Smooth muscle cell of the brain vasculature (primary cell): ENCODE measurements around the gene BRD4.
A peak's percentile ranks its signal among the peaks of the same experiment; 100 is the strongest.

ENCODE experiments used
- DNase-seq: peaks from one replicate; pipeline ENCODE4 v3.0.0-alpha.2; 2012; ENCODE audit warnings: low read depth, low spot score

BRD4 gene

DNA sequence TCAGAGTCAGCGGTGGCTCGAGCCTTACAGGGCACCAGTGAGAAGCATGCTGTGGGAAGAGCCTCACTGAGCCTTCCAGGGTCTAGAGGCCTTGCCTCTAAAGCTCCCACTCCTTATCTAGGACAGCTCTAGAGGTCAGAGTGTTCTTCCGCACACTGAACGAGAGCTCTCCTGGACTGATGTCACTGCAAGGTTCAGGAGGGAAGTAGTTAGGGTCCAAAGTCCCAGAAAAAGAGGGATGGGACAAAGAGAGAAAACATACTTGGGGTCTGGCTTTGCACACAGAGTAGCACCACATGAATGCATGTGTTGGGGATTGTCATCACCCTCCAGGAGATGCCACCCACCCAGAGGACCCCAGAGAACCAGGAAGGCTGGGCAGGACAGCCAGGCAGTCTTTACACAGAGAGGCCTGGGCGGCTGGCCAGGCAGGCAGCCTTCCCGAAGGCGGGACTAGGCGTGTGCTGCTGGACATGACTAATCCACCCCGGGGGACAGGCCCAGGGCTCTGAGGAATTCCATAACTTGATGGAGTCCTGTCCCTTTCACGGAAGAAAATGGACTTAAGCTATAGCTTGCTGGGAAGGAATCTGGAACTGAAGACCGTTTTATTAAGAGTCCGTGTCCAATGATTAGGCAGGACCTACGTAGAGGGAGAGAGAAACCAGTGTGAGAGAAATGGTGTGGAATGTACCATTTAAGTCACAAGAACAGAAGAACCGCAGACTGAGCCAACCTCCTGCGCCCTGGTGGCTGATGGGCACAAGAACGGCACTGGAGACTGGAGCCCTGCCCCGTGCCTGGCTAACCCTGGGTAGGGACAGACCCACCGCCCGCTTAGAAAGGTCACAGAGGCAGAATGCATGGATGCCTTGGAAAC, 83.5 kb downstream of the BRD4 start:
- peak; percentile 79 for DNase-seq

DNA sequence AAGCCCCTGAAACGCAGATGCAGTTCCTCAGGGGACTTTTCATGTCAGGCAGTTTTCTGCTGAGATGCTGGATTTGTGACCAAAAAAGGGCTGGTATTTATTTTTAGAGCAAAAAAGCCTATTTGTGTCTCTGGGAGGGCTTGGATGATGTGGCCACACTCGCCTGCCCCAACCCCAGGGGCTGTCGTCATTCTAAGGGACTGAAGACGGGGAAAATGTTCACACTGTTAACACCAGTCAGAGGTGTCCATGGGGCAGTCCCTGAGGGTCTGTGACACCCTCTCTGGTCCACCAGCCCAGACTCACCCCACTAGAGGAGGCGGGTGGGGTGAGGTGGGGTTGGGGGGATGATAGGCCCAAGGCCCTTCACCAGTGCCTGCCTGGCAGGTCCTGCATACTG, 84.2 kb downstream of the BRD4 start:
- no peak for DNase-seq

GRCh38 chr19:15247107-15248014, 85.0 kb downstream of the BRD4 start:
- no peak for DNase-seq

DNA sequence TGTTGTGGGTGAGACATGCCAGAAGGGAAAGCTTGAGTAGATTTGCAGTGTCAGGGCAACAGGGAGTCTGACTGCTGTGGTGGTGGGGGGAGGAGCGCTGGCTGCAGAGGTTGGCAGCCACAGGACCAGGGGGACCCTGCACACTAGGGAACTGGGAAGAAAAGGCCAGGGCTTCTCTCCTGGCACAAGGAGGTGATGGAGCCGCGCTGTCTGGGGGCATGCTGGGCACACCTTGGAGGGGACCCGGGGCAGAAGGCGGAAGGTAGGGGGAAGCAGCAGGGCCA, 86.2 kb downstream of the BRD4 start:
- no peak for DNase-seq

DNA sequence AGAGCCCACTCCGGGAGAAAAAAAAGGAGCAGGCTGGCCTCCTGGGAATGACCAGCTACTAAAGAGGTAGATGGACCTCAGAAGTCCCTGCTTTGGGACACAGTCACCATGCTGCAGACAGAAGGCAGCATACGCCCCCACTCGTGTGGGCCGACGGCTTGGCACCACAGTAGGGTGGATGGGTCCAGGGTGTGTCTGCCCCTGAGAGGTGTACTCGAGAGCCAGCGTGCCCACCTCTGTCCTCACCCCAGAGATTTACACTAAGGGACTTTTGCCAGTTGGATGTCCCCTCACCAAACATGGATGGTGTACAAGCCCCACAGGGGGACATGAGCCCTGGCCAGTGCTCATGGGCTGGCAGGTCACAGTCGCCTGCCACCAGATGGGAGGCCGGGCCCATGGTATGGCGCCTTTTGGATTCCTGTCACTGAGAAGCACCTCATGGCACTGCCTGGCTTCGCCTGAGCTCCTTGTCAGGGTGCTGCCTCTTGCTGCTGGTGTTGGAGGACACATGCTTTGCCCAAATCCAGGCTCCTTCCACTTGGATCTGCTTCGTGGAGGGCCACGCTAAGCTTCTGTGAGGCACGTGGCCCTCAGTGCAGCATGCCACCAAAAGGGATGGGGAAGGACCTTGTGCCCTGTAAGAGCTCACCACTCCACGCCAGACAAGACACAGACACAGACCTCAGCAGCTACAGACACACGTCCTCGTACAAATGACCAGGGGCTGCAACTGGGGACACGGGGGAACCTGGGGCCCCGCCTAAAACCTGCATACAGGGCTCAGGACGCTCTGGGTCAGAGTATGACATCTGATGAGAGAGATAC, 86.8 kb downstream of the BRD4 start:
- DNase-seq = no peak

DNA sequence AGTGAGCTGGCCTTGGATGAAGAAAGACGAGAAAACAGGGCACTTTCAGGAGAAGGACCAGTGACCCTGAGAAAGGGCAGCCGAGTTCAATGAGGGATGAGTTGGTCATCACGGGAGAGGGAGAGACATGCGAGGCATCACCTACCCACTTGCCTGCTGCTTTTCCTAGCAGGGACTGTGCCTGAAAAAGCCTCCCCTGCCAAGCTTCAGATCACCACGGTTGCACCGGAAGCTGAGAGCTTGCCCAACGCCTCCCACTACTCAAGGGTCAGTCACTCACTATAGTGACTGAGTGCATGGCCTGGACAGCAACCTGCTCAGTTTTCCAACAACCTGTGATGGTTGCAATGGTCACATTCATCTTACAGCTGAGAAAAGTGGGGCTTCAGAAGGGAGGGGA, 87.5 kb downstream of the BRD4 start:
- DNase-seq = no peak

GRCh38 chr19:15244106-15244803, 88.1 kb downstream of the BRD4 start:
- no peak for DNase-seq

GRCh38 chr19:15243236-15243957, 88.9 kb downstream of the BRD4 start:
- no peak for DNase-seq

DNA sequence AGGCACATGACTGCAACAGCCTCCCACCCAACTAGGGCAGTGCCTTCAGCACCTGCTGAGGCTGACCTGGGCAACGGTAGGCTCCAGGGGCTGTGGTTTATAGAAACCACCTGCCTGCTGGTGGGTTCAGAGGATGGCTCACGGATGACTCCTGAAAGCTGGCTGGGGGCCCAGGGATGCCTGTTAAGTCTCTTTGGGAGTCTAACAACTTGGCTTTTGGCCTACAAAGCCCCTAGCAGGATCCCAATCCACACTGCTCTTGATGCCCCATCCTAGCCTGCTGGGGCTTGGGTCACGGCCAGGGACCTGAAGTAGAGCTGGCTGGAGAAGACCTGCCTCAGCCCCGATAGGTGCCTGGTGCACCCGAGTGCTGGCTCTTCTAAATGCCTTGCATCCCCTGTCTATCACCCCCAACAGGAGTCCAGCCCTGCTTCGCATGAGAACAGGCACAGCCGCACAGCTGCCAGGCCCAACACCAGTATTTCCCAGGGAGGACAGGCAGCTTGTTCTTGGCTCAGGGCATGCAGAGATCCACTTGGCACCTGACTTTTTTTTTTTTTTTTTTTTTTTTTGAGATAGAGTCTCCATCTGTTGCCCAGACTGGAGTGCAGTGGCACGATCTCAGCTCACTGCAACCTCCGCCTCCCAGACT, 91.0 kb downstream of the BRD4 start:
- no peak for DNase-seq

- DNase-seq = no peak
Measured at GRCh38 chr19:15240515-15240914, 91.8 kb downstream of the BRD4 start.

DNA sequence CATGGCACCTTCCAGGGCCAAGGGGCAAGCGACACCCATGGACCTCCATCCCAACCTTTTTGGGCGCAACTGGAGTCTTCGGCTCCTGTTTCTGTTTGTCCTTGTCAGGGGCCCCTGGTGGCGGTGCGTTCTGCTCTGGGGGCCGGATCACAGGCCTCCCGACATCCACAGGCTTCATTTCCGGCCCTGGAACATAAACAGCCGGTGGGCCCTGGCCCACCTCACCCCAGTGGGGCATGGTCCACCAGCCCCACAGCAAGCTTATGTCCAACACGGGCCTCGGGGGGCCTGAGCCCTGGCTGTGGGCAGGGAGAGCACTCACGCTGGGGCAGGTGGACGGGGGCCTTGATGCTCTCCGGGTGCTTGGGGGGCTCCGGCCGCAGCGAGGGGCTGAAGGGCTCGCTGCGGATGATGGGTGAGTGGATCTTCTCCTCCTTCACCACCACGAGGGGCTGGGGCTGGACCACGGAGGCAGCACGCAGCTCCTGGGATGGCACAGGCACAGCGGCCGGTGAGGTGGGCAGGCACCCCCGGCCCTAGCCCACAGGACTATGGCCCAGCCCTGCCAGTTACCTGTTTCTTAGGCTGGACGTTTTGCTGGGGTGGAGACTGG, 92.9 kb downstream of the BRD4 start:
- no peak for DNase-seq

GRCh38 chr19:15238639-15239155, 93.6 kb downstream of the BRD4 start:
- DNase-seq = no peak

DNA sequence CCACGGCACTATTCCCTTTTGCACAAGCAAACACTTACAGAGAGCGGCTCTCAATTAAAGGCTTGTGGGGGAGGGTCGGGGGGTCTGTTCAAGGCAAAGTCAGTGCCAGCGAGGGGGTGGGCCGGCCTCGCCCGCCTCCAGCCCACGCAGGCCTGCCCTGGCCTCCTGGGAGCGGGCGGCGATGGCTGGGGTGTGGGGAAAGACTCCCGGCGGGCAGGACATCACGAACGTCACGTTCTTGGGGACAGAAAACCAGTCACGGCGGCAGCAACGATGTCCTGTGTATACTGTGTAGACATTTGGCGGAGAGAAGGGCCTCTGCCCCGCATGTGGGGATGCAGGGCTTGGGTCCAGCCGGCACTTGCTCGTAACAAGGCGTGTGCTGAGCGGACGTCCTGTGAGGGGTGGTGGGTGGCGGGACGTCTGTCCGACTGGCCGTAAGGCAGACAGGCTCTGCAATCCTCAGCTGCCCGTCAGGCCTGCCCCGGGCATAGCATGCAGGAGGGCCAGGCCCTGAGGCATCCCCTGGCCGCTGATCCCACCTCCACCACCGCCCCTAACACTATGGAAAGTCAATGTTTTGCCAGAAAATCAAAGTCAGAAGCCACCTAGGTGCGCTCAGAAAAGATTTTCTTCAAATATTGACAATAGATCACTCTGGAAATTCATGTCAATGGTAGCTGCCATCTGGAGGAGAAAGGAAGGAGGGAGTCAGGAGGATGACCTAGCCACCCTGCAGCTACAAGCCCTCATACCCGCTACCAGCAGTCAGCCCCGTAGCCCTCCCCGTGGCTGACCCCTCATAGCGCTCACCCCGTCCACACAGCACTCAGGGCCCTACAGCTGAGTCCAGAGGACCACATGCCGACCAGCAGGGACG, 94.3 kb downstream of the BRD4 start:
- no peak for DNase-seq

DNA sequence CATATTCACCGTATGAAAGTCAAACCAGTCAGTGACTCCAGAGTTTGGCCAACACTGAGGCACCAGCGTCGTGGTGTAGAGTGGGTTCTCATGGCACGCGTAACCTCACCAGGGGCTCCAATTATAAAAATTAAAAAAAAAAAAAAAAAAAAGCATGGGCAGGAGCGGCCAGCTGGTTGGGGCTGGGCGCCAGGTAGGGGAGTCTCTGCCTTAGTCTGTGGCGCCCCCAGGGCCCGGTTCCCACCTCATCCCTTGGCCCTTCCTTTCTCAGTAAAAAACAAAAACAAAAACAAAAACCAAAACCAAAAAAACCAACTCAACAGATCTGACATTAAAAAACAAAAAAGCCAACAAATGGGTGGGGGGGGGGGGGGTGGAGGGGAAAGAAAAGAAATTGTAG, 95.5 kb downstream of the BRD4 start:
- no peak for DNase-seq

- DNase-seq = no peak
Measured at GRCh38 chr19:15235781-15236180, 96.6 kb downstream of the BRD4 start.

DNA sequence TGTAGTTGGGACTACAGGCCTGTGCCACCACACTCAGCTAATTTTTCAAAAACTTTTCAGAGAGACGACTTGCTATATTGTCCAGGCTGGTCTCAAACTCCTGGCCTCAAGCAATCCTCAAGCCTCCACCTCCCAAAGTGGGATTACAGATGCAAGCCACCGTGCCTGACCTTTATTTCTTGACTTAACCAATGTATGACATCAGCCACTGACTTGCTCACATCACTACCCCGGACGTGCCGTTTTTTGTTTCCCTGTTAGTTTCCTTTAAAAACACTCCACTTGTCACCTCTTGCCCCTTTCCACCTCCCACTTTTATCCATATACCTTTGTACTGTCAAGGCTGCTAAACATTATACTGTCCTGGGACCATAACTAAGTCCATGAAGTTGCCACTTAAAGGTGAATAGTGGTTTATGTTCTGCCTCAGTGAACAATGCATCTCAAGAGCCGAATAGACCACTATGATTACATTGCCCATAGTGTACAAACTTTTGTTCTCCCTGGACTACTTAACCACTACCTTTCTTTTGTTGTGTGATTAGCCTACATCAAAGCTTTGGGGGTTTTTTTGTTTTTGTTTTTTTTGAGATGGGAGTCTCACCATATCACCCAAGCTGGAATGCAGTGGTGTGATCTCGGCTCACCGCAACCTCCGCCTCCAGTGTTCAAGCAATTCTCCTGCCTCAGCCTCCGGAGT, 97.8 kb downstream of the BRD4 start:
- DNase-seq = no peak

DNA sequence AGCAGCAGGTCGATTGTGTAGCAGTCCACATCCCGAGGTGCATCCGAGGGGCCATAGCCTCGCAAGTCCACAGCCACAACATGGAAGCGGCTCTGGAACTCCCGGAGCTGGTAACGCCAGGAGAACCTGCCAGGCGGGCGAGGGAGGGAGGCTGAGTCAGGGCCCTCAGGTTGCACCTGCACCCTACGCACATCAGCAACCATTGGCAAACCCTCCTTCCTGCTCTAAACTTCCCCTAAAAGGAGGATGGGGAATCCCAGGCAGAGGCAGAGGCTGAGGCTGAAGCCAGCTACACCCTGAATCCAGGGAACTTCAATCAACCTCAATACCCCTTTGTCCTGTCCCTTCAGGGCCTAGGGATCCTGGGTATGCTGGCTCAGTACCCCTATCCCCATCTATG, 101.1 kb downstream of the BRD4 start:
- DNase-seq = no peak

DNA sequence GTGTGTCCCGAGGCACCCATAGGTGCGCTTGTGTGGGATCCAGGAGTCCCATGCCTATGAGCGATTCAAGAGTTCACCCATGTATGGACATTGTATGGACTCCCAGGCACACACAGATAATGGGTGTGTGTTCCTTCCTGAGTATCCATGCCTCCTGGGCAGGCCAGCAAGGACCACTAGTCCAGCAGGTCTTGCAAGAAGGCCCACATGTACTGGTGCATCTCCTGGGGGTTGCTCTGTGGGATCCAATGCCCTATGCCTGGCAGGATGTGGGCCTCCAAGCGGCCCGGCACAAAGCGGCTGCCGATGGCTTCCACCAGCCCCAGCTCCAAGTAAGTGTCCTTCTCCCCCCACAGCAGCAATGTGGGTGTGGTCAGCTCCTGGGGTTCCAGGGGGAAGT, 105.1 kb downstream of the BRD4 start:
- no peak for DNase-seq
